ENCODE measurements around the gene GLTPD2. TPM values are rescaled to one million over a fixed set of nuclear protein-coding genes. Genes with fewer than 3 reads are reported as not detected.
A peak's percentile ranks its signal among the peaks of the same experiment; 100 is the strongest.

Gene GLTPD2
- total and polyA plus RNA-seq, 2 experiments from 2014 or later, result 0.47 to 1.3 TPM

- TF ChIP-seq ZNF462 (CRISPR knock-in tag; IDR thresholded peaks at IDR 0.05), result no peak
Measured at GRCh38 chr17:4772235-4772613, 16.5 kb upstream of the GLTPD2 start (continued).

- no peaks in the 10 kb centered on the region for H3K9me3 Mint-ChIP-seq
- no peaks in the 10 kb centered on the region for H3K36me3 Mint-ChIP-seq (ENCODE audit: low read depth)
- no peak overlapping the region for H3K4me3 ChIP-seq
- no peak overlapping the region for H3K4me3 Mint-ChIP-seq
- H3K4me1 Mint-ChIP-seq, result peaks cover 6% of the 10 kb centered on the region; the same call in 2 of the 3 replicates
- no peak overlapping the region for H3K4me2 ChIP-seq
- no peaks in the 10 kb centered on the region for H3K79me2 ChIP-seq (replicated peaks; ENCODE audit: insufficient read depth)
- peak overlapping the region; percentile 14; the same call in 1 of the 2 replicates for H2AFZ ChIP-seq
- H3K27ac Mint-ChIP-seq, result no peak overlapping the region
- no peaks in the 10 kb centered on the region for H3F3A ChIP-seq (replicated peaks; ENCODE audit: low read depth)
- no peak for DNase-seq (ENCODE audit: low spot score)
- H3K27me3 Mint-ChIP-seq (ENCODE audit: insufficient read depth, low read depth, poor library complexity), result peaks cover 15% of the 10 kb centered on the region
- no peaks in the 10 kb centered on the region for H3K27me3 ChIP-seq (ENCODE audit: insufficient read depth)
- H3K4me1 ChIP-seq (ENCODE audit: insufficient read depth), result no peaks in the 10 kb centered on the region
- H3K36me3 ChIP-seq (ENCODE audit: insufficient read depth), result no peaks in the 10 kb centered on the region
- TF ChIP-seq ZNF114 (CRISPR knock-in tag; IDR thresholded peaks at IDR 0.05), result no peak
- no peak for TF ChIP-seq EZH2phosphoT487 (IDR thresholded peaks at IDR 0.05; ENCODE audit: unreplicated experiment)
- TF ChIP-seq CREB1 (CRISPR knock-in tag; IDR thresholded peaks at IDR 0.05; ENCODE audit: low read depth), result no peak
- no peak for TF ChIP-seq STAT1 (IDR thresholded peaks at IDR 0.05; ENCODE audit: unreplicated experiment)
- no peaks in the 10 kb centered on the region for H4K20me1 ChIP-seq (replicated peaks; ENCODE audit: insufficient read depth)
- no peaks in the 10 kb centered on the region for H3K9me2 ChIP-seq (ENCODE audit: insufficient read depth)
- ATAC-seq, result no peak
- no peak overlapping the region for H3K27ac ChIP-seq (ENCODE audit: low read depth)
Measured at GRCh38 chr17:4777969-4778760, 10.6 kb upstream of the GLTPD2 start.

Data from GM23338 (cell line).